Measurements from ENCODE around the gene RBM33. TPM values are rescaled to one million over a fixed set of nuclear protein-coding genes. Genes with fewer than 3 reads are reported as not detected.
"Not testable (repeated sequence)": the region's sequence is repeated elsewhere in the genome, so short reads cannot be mapped to it uniquely, and the experiment has no call there.

The RBM33 gene
- polyA plus RNA-seq, 3 donors, result 15.0 to 27.7 (median 22.2) TPM

GRCh38 chr7:155685791-155686160, 41.3 kb downstream of the RBM33 start:
- no peak overlapping the region for H3K27ac ChIP-seq (ENCODE audit: low read depth in 1 of 2, low read length in 2 of 2)
- Mint-ChIP-seq H3K4me1 (peaks cover 2% of the 10 kb centered on the region), H3K4me3 (no peak overlapping the region), H3K36me3 (peaks cover 70 to 90% of the 10 kb centered on the region in 2 donors), H3K27ac (no peak overlapping the region), H3K27me3 (ENCODE audit: low read depth in 3 of 3) (no peaks in the 10 kb centered on the region), H3K9me3 (peaks cover 2 to 11% (median 5%) of the 10 kb centered on the region in 7 donors)
- no peak overlapping the region for H3K4me2 ChIP-seq (replicated peaks; ENCODE audit: extremely low read depth, low read length, poor library complexity, severe bottlenecking)
- H3K27me3 ChIP-seq (ENCODE audit: control insufficient read depth in 2 of 2, insufficient read depth in 2 of 2, low read length in 2 of 2), result no peaks in the 10 kb centered on the region
- no peak for TF ChIP-seq CTCF (IDR thresholded peaks at IDR 0.05)
- DNase-seq, result no peak
- H3K4me3 ChIP-seq (replicated peaks in 1 of 3; ENCODE audit: low read depth in 2 of 3, low read length in 3 of 3), result no peak overlapping the region
- H3K4me1 ChIP-seq (ENCODE audit: control insufficient read depth in 1 of 2, insufficient read depth in 2 of 2, low read length in 2 of 2), result no peaks in the 10 kb centered on the region
- peaks cover 68% of the 10 kb centered on the region for H4K20me1 ChIP-seq (ENCODE audit: insufficient read depth, low read length)
- WGBS (ENCODE audit: insufficient coverage), result no CpG with 5 or more reads among the region's 2 CpGs
- intact Hi-C loops (cut with micrococcal nuclease), result no loop called here
- no peak overlapping the region for H3K9ac ChIP-seq (ENCODE audit: insufficient read depth, low read length, poor library complexity, severe bottlenecking)
- peaks cover 70% of the 10 kb centered on the region for H3K79me2 ChIP-seq (ENCODE audit: insufficient read depth, low read length)
- peaks cover 44 to 55% of the 10 kb centered on the region in 2 donors for H3K36me3 ChIP-seq (replicated peaks in 1 of 2; ENCODE audit: control insufficient read depth in 1 of 2, insufficient read depth in 2 of 2, low read length in 2 of 2)
- no peaks in the 10 kb centered on the region for H3K9me3 ChIP-seq (replicated peaks in 1 of 2; ENCODE audit: control insufficient read depth in 1 of 2, insufficient read depth in 1 of 2, low read length in 2 of 2)
- H2AFZ ChIP-seq (ENCODE audit: insufficient read depth, low read depth, low read length, poor library complexity, severe bottlenecking), result no peak overlapping the region

- H2AFZ ChIP-seq (ENCODE audit: insufficient read depth, low read depth, low read length, poor library complexity, severe bottlenecking); H3K9ac ChIP-seq (ENCODE audit: insufficient read depth, low read length, poor library complexity, severe bottlenecking); H3K27me3 Mint-ChIP-seq (ENCODE audit: low read depth in 3 of 3); DNase-seq; H3K9me3 ChIP-seq (replicated peaks in 1 of 2; ENCODE audit: control insufficient read depth in 1 of 2, insufficient read depth in 1 of 2, low read length in 2 of 2); H3K4me1 ChIP-seq (ENCODE audit: control insufficient read depth in 1 of 2, insufficient read depth in 2 of 2, low read length in 2 of 2); H3K4me3 Mint-ChIP-seq; H3K4me2 ChIP-seq (replicated peaks; ENCODE audit: extremely low read depth, low read length, poor library complexity, severe bottlenecking); intact Hi-C loops (cut with micrococcal nuclease); H3K27ac ChIP-seq (ENCODE audit: low read depth in 1 of 2, low read length in 2 of 2); H3K27ac Mint-ChIP-seq; H3K4me1 Mint-ChIP-seq; H3K27me3 ChIP-seq (ENCODE audit: control insufficient read depth in 2 of 2, insufficient read depth in 2 of 2, low read length in 2 of 2); H3K4me3 ChIP-seq (replicated peaks in 1 of 3; ENCODE audit: low read depth in 2 of 3, low read length in 3 of 3): not testable (repeated sequence)
- Histone ChIP-seq H3K79me2 (ENCODE audit: insufficient read depth, low read length) (peaks cover 68% of the 10 kb centered on the region), H4K20me1 (ENCODE audit: insufficient read depth, low read length) (peaks cover 68% of the 10 kb centered on the region), H3K36me3 (replicated peaks in 1 of 2; ENCODE audit: control insufficient read depth in 1 of 2, insufficient read depth in 2 of 2, low read length in 2 of 2) (peaks cover 34 to 45% of the 10 kb centered on the region in 2 donors)
- peaks cover 2 to 11% (median 5%) of the 10 kb centered on the region in 7 donors for H3K9me3 Mint-ChIP-seq
- H3K36me3 Mint-ChIP-seq, result peaks cover 67 to 88% of the 10 kb centered on the region in 2 donors
- no CpG with 5 or more reads among the region's 2 CpGs for WGBS (ENCODE audit: insufficient coverage)
Measured at GRCh38 chr7:155686620-155687324, 42.3 kb downstream of the RBM33 start.

- H3K4me3 Mint-ChIP-seq; H3K4me3 ChIP-seq (replicated peaks in 1 of 3; ENCODE audit: low read depth in 2 of 3, low read length in 3 of 3); H3K4me1 ChIP-seq (ENCODE audit: control insufficient read depth in 1 of 2, insufficient read depth in 2 of 2, low read length in 2 of 2); H3K27ac ChIP-seq (ENCODE audit: low read depth in 1 of 2, low read length in 2 of 2); H2AFZ ChIP-seq (ENCODE audit: insufficient read depth, low read depth, low read length, poor library complexity, severe bottlenecking); intact Hi-C loops (cut with micrococcal nuclease); H3K27me3 ChIP-seq (ENCODE audit: control insufficient read depth in 2 of 2, insufficient read depth in 2 of 2, low read length in 2 of 2); H3K27me3 Mint-ChIP-seq (ENCODE audit: low read depth in 3 of 3); H3K9me3 ChIP-seq (replicated peaks in 1 of 2; ENCODE audit: control insufficient read depth in 1 of 2, insufficient read depth in 1 of 2, low read length in 2 of 2); DNase-seq; H3K9ac ChIP-seq (ENCODE audit: insufficient read depth, low read length, poor library complexity, severe bottlenecking); H3K4me2 ChIP-seq (replicated peaks; ENCODE audit: extremely low read depth, low read length, poor library complexity, severe bottlenecking); H3K4me1 Mint-ChIP-seq: not testable (repeated sequence)
- Histone ChIP-seq H3K79me2 (ENCODE audit: insufficient read depth, low read length) (peaks cover 68% of the 10 kb centered on the region), H4K20me1 (ENCODE audit: insufficient read depth, low read length) (peaks cover 68% of the 10 kb centered on the region), H3K36me3 (replicated peaks in 1 of 2; ENCODE audit: control insufficient read depth in 1 of 2, insufficient read depth in 2 of 2, low read length in 2 of 2) (peaks cover 24 to 37% of the 10 kb centered on the region in 2 donors)
- peak overlapping the region in 2 of 7 donors; percentile 25 to 57 for H3K27ac Mint-ChIP-seq
- no CpG with 5 or more reads among the region's 2 CpGs for WGBS (ENCODE audit: insufficient coverage)
- H3K36me3 Mint-ChIP-seq, result peaks cover 55 to 77% of the 10 kb centered on the region in 2 donors
- peaks cover 2 to 11% (median 5%) of the 10 kb centered on the region in 7 donors for H3K9me3 Mint-ChIP-seq
Measured at GRCh38 chr7:155688237-155688636, 43.8 kb downstream of the RBM33 start.

- H3K27me3 ChIP-seq (ENCODE audit: control insufficient read depth in 2 of 2, insufficient read depth in 2 of 2, low read length in 2 of 2); intact Hi-C loops (cut with micrococcal nuclease); H3K4me3 Mint-ChIP-seq; H3K4me2 ChIP-seq (replicated peaks; ENCODE audit: extremely low read depth, low read length, poor library complexity, severe bottlenecking); H2AFZ ChIP-seq (ENCODE audit: insufficient read depth, low read depth, low read length, poor library complexity, severe bottlenecking); H3K9me3 Mint-ChIP-seq; H3K27me3 Mint-ChIP-seq (ENCODE audit: low read depth in 3 of 3); H3K9me3 ChIP-seq (replicated peaks in 1 of 2; ENCODE audit: control insufficient read depth in 1 of 2, insufficient read depth in 1 of 2, low read length in 2 of 2); H3K27ac ChIP-seq (ENCODE audit: low read depth in 1 of 2, low read length in 2 of 2); H3K4me1 ChIP-seq (ENCODE audit: control insufficient read depth in 1 of 2, insufficient read depth in 2 of 2, low read length in 2 of 2); H3K4me3 ChIP-seq (replicated peaks in 1 of 3; ENCODE audit: low read depth in 2 of 3, low read length in 3 of 3); H3K9ac ChIP-seq (ENCODE audit: insufficient read depth, low read length, poor library complexity, severe bottlenecking); DNase-seq: not testable (repeated sequence)
- Mint-ChIP-seq H3K27ac (peak overlapping the region in 2 of 7 donors; percentile 20 to 67), H3K36me3 (peaks cover 38 to 55% of the 10 kb centered on the region in 2 donors), H3K4me1 (peaks cover 11% of the 10 kb centered on the region)
- Histone ChIP-seq H3K79me2 (ENCODE audit: insufficient read depth, low read length) (peaks cover 68% of the 10 kb centered on the region), H3K36me3 (replicated peaks in 1 of 2; ENCODE audit: control insufficient read depth in 1 of 2, insufficient read depth in 2 of 2, low read length in 2 of 2) (peaks cover 4 to 25% of the 10 kb centered on the region in 2 donors), H4K20me1 (ENCODE audit: insufficient read depth, low read length) (peaks cover 68% of the 10 kb centered on the region)
- WGBS (ENCODE audit: insufficient coverage), result no CpG with 5 or more reads among the region's 3 CpGs
Measured at GRCh38 chr7:155690655-155691054, 46.2 kb downstream of the RBM33 start.
